Measurements from ENCODE around the gene RASD2.

Gene RASD2

GRCh38 chr22:35524966-35525686, 15.5 kb upstream of the RASD2 start:
- no peak for TF ChIP-seq CTCF (IDR thresholded peaks at IDR 0.05)

DNA sequence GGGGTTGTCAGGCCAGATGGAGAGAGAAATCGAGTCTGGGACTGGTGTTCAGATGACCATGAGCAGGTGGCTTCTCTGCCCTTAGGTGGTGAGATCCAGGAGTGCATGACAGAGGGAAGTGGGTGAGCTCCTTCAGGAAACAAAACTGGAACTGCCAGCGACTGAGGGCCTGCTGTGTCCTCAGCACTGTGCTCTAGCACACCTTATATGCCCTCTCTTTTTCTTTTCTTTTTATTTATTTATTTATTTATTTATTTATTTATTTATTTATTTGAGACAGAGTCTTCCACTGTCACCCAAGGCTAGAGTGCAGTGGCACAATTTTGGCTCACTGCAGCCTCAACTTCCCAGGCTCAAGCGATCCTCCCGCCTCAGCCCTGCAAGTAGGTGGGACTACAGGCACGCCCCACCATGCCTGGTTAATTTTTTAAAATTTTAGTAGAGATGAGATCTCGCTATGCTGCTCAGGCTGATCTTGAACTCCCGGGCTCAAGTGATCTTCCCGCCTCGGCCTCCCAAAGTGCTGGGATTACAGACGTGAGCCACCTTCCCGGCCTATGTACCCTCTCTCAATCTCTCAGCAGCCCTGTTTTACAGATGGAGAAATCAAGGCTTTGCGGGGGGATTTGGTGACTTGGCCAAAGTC, 14.8 kb upstream of the RASD2 start:
- TF ChIP-seq CTCF (IDR thresholded peaks at IDR 0.05) = no peak

- no peak for TF ChIP-seq CTCF (IDR thresholded peaks at IDR 0.05)
Observed at GRCh38 chr22:35526333-35526979, 14.2 kb upstream of the RASD2 start.

- TF ChIP-seq CTCF (IDR thresholded peaks at IDR 0.05) = no peak
Observed at GRCh38 chr22:35528927-35529326, 11.7 kb upstream of the RASD2 start.

DNA sequence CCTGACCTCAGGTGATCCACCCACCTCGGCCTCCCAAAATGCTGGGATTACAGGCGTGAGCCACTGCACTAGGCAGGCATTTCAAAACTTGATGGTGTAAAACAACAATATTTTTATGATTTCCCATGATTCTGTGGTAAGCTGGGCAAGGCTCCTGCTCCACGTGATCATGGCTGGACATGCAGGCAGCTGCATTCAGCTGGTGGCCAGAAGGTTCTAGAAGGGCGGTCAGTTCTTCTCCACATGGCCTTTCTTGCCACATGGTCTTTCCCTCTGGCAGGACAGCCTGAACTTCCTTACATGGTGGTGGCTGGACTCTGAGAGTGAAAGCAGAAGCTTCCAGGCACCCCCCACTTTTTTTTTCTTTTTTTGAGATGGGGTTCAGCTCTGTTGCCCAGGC, 9.9 kb upstream of the RASD2 start:
- TF ChIP-seq CTCF (IDR thresholded peaks at IDR 0.05) = no peak

DNA sequence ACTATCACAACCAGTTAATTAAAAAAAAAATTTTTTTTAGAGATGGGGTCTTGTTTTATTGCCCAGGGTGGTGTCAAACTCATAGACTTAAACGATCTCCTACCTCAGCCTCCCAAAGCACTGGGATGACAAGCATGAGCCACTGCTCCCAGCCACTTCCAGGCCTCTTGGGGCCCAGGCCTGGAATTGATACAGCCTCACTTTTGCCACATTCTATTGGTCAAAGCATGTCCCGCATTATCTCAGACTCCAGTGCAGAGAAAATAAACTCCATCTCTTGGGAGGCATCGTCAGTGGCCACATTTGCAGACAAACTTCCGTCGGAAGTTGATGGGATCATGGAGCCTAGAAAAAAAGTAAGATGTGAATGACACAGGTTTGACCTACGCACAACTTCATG, 9.4 kb upstream of the RASD2 start:
- TF ChIP-seq CTCF (IDR thresholded peaks at IDR 0.05) = no peak

DNA sequence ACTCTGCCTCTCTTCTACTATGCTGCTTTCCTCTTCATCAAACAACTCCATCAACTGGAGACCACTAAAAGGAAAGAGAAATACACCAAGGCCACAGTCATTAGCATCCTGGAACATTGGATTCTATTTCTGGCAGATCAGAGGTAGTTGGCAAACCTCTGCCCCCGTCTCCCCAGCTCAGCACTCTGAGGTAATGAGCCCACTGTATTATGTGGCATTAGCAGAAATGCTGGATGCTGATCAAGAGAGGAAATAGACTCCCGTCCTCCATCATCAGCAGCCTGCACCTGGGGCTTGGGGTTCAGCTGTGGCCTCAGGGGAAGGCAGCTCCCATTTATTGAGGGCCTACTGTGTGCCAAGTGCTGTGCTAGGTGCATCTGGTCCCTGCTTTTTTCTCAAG, 9.0 kb upstream of the RASD2 start:
- no peak for TF ChIP-seq CTCF (IDR thresholded peaks at IDR 0.05)
